ENCODE data around the gene C1orf159. TPM values are rescaled to one million over a fixed set of nuclear protein-coding genes. Genes with fewer than 3 reads are reported as not detected.
"Not testable (repeated sequence)": the region's sequence is repeated elsewhere in the genome, so short reads cannot be mapped to it uniquely, and the experiment has no call there.

C1orf159 gene
- total RNA-seq, 2 donors from 2014 or later = 23.1 to 29.5 TPM

- Mint-ChIP-seq H3K27me3 (ENCODE audit: insufficient read depth) (peaks cover 6% of the 10 kb centered on the region), H3K27ac (no peak overlapping the region), H3K36me3 (ENCODE audit: low read depth) (peaks cover 62% of the 10 kb centered on the region), H3K4me3 (no peak overlapping the region), H3K9me3 (peaks cover 46% of the 10 kb centered on the region), H3K4me1 (peaks cover 4% of the 10 kb centered on the region)
- WGBS, 2 experiments (ENCODE audit: insufficient coverage in 1 of 2, insufficient read length in 1 of 2) = 96 to 97% methylated on average over 22 to 29 of the region's 29 CpGs
- Histone ChIP-seq H3K9me3 (ENCODE audit: control insufficient read depth, low read length) (peaks cover 21% of the 10 kb centered on the region), H3K36me3 (ENCODE audit: control insufficient read depth, insufficient read depth, low read length) (peaks cover 11% of the 10 kb centered on the region), H3K27ac (ENCODE audit: low read depth, low read length) (no peak overlapping the region), H3K9ac (ENCODE audit: extremely low read depth, low read length, poor library complexity, severe bottlenecking) (no peak overlapping the region), H3K27me3 (ENCODE audit: control insufficient read depth, insufficient read depth, low read length, poor library complexity, severe bottlenecking) (no peaks in the 10 kb centered on the region), H3K4me1 (ENCODE audit: control insufficient read depth, insufficient read depth, low read length) (no peaks in the 10 kb centered on the region), H3K4me3 (ENCODE audit: low read length) (no peak overlapping the region)
- DNase-seq = no peak
- TF ChIP-seq CTCF (conservative IDR thresholded peaks at IDR 0.05) = no peak
Measured at GRCh38 chr1:1110561-1110971, 5.3 kb downstream of the C1orf159 start.

GRCh38 chr1:1109743-1110142 is 6.1 kb downstream of the C1orf159 start:
- Histone ChIP-seq H3K9me3 (ENCODE audit: control insufficient read depth, low read length) (peaks cover 21% of the 10 kb centered on the region), H3K4me3 (ENCODE audit: low read length) (no peak overlapping the region), H3K27me3 (ENCODE audit: control insufficient read depth, insufficient read depth, low read length, poor library complexity, severe bottlenecking) (no peaks in the 10 kb centered on the region), H3K36me3 (ENCODE audit: control insufficient read depth, insufficient read depth, low read length) (peaks cover 11% of the 10 kb centered on the region), H3K4me1 (ENCODE audit: control insufficient read depth, insufficient read depth, low read length) (no peaks in the 10 kb centered on the region), H3K9ac (ENCODE audit: extremely low read depth, low read length, poor library complexity, severe bottlenecking) (no peak overlapping the region), H3K27ac (ENCODE audit: low read depth, low read length) (no peak overlapping the region)
- no peak for TF ChIP-seq CTCF (conservative IDR thresholded peaks at IDR 0.05)
- Mint-ChIP-seq H3K9me3 (peaks cover 50% of the 10 kb centered on the region), H3K36me3 (ENCODE audit: low read depth) (peaks cover 68% of the 10 kb centered on the region), H3K4me3 (no peak overlapping the region), H3K4me1 (peaks cover under 1% of the 10 kb centered on the region), H3K27ac (no peak overlapping the region), H3K27me3 (ENCODE audit: insufficient read depth) (peaks cover 6% of the 10 kb centered on the region)
- DNase-seq = no peak
- 96 to 100% methylated on average over 11 to 14 of the region's 14 CpGs for WGBS, 2 experiments (ENCODE audit: insufficient coverage in 1 of 2, insufficient read length in 1 of 2)

GRCh38 chr1:1106510-1107221 is 9.2 kb downstream of the C1orf159 start:
- no peak overlapping the region for H3K4me3 Mint-ChIP-seq
- peaks cover 12% of the 10 kb centered on the region for H3K9me3 ChIP-seq (ENCODE audit: control insufficient read depth, low read length)
- H3K9me3 Mint-ChIP-seq = peaks cover 46% of the 10 kb centered on the region
- WGBS, 2 experiments (ENCODE audit: insufficient coverage in 1 of 2, insufficient read length in 1 of 2) = 97 to 99% methylated on average over 15 to 31 of the region's 31 CpGs
- no peak overlapping the region for H3K27ac ChIP-seq (ENCODE audit: low read depth, low read length)
- no peak for DNase-seq
- TF ChIP-seq CTCF (conservative IDR thresholded peaks at IDR 0.05) = no peak
- no peak overlapping the region for H3K27ac Mint-ChIP-seq
- H3K27me3 Mint-ChIP-seq (ENCODE audit: insufficient read depth) = peaks cover 2% of the 10 kb centered on the region
- no peak overlapping the region for H3K4me3 ChIP-seq (ENCODE audit: low read length)
- H3K36me3 Mint-ChIP-seq (ENCODE audit: low read depth) = peaks cover 67% of the 10 kb centered on the region
- H3K27me3 ChIP-seq (ENCODE audit: control insufficient read depth, insufficient read depth, low read length, poor library complexity, severe bottlenecking) = no peaks in the 10 kb centered on the region
- no peaks in the 10 kb centered on the region for H3K4me1 Mint-ChIP-seq
- H3K9ac ChIP-seq (ENCODE audit: extremely low read depth, low read length, poor library complexity, severe bottlenecking) = no peak overlapping the region
- H3K4me1 ChIP-seq (ENCODE audit: control insufficient read depth, insufficient read depth, low read length) = no peaks in the 10 kb centered on the region
- H3K36me3 ChIP-seq (ENCODE audit: control insufficient read depth, insufficient read depth, low read length) = no peaks in the 10 kb centered on the region

- H3K4me3 Mint-ChIP-seq; H3K27me3 Mint-ChIP-seq (ENCODE audit: insufficient read depth); H3K4me1 ChIP-seq (ENCODE audit: control insufficient read depth, insufficient read depth, low read length); H3K27me3 ChIP-seq (ENCODE audit: control insufficient read depth, insufficient read depth, low read length, poor library complexity, severe bottlenecking); H3K4me3 ChIP-seq (ENCODE audit: low read length); DNase-seq; H3K4me1 Mint-ChIP-seq; H3K9ac ChIP-seq (ENCODE audit: extremely low read depth, low read length, poor library complexity, severe bottlenecking); H3K36me3 ChIP-seq (ENCODE audit: control insufficient read depth, insufficient read depth, low read length); H3K27ac Mint-ChIP-seq; H3K27ac ChIP-seq (ENCODE audit: low read depth, low read length): not testable (repeated sequence)
- H3K36me3 Mint-ChIP-seq (ENCODE audit: low read depth) = peaks cover 51% of the 10 kb centered on the region
- peaks cover 35% of the 10 kb centered on the region for H3K9me3 ChIP-seq (ENCODE audit: control insufficient read depth, low read length)
- H3K9me3 Mint-ChIP-seq = peaks cover 54% of the 10 kb centered on the region
- 91 to 93% methylated on average over 3 to 6 of the region's 6 CpGs for WGBS, 2 experiments (ENCODE audit: insufficient coverage in 1 of 2, insufficient read length in 1 of 2)
Measured at GRCh38 chr1:1104152-1104551, 11.7 kb downstream of the C1orf159 start.
